SK-N-SH (cell line): Measurements from ENCODE around the gene MYH15. TPM values are rescaled to one million over a fixed set of nuclear protein-coding genes. Genes with fewer than 3 reads are reported as not detected.

Experiments
- CTCF ChIA-PET: fragments of 300-600, 350-600 bp; formaldehyde crosslinking; extraction: SDS; loops from one replicate; lab custom pipeline; 2021; lab: Yijun Ruan, JAX
- POLR2A ChIA-PET: fragments of 350-600 bp; sonication (Branson Sonifier 250); formaldehyde crosslinking; extraction: SDS; loops from one replicate; lab custom pipeline; 2020; ENCODE audit warnings: antibody characterized with exemption, inconsistent platforms; lab: Yijun Ruan, JAX
- DNase-seq: peaks from one replicate; pipeline ENCODE4 v3.0.0; 2012
- H2AFZ ChIP-seq: fragments of 200-600 bp; sonication (generic); 2 replicates; pipeline ENCODE4 v1.8.1; 2016; ENCODE audit warnings: antibody characterized with exemption, mild to moderate bottlenecking, low read depth
- H3F3A ChIP-seq: fragments of 200-600 bp; sonication (generic); replicated peaks from 2 replicates; pipeline ENCODE3; 2016; ENCODE audit warnings: antibody characterized with exemption, mild to moderate bottlenecking; ENCODE audit not compliant: insufficient read depth
- H3K27ac ChIP-seq, 2 experiments: fragments of 200-500 bp in 1 of 2; fragments of 200-600 bp in 1 of 2; sonication (Bioruptor generic) in 1 of 2; sonication (generic), shearing (Covaris generic) in 1 of 2; 2 replicates each; pipeline versions ENCODE4 v1.5.1 to v1.6.1; 2014 to 2016; ENCODE audit warnings: low read depth in 2 of 2, inconsistent platforms in 1 of 2, low read length in 1 of 2, mild to moderate bottlenecking in 1 of 2, mixed read lengths in 1 of 2
- H3K27me3 ChIP-seq: fragments of 200-600 bp; sonication (generic), shearing (Covaris generic); 2 replicates; pipeline ENCODE4 v1.6.1; 2016; ENCODE audit warnings: mixed run types; ENCODE audit not compliant: insufficient read depth
- H3K36me3 ChIP-seq, 2 experiments: fragments of 200-500 bp in 1 of 2; fragments of 200-600 bp in 1 of 2; sonication (Bioruptor generic) in 1 of 2; sonication (generic) in 1 of 2; replicated peaks in 1 of 2; 2 replicates each; pipeline versions ENCODE3 to v1.5.1; 2014 to 2016; ENCODE audit warnings: low read length in 1 of 2, mild to moderate bottlenecking in 1 of 2; ENCODE audit not compliant: insufficient read depth in 2 of 2, control insufficient read depth in 1 of 2
- H3K4me1 ChIP-seq, 2 experiments: fragments of 200-500 bp in 1 of 2; fragments of 200-600 bp in 1 of 2; sonication (Bioruptor generic) in 1 of 2; sonication (generic), shearing (Covaris generic) in 1 of 2; 2 replicates each; pipeline versions ENCODE4 v1.5.1 to v1.6.1; 2014 to 2016; ENCODE audit warnings: low read depth in 1 of 2, low read length in 1 of 2, mixed run types in 1 of 2; ENCODE audit not compliant: insufficient read depth in 2 of 2, control insufficient read depth in 1 of 2
- H3K4me2 ChIP-seq: fragments of 200-600 bp; sonication (generic), shearing (Covaris generic); 2 replicates; pipeline ENCODE4 v1.6.1; 2017; ENCODE audit warnings: mixed run types
- H3K4me3 ChIP-seq, 2 experiments: fragments of 200-500 bp in 1 of 2; fragments of 200-600 bp in 1 of 2; sonication (Bioruptor generic) in 1 of 2; sonication (generic), shearing (Covaris generic) in 1 of 2; 2 replicates each; pipeline versions ENCODE4 v1.5.1 to v1.8.1; 2014 to 2016; ENCODE audit warnings: low read depth in 2 of 2, inconsistent platforms in 1 of 2, low read length in 1 of 2, mild to moderate bottlenecking in 1 of 2, mixed read lengths in 1 of 2, moderate library complexity in 1 of 2
- H3K79me2 ChIP-seq: fragments of 200-600 bp; sonication (generic); 2 replicates; pipeline ENCODE4 v1.8.1; 2017; ENCODE audit warnings: mild to moderate bottlenecking; ENCODE audit not compliant: insufficient read depth
- H3K9ac ChIP-seq: fragments of 200-600 bp; sonication (generic); 2 replicates; pipeline ENCODE4 v1.6.1; 2017; ENCODE audit warnings: mixed run types
- H3K9me2 ChIP-seq: fragments of 200-600 bp; sonication (generic); 2 replicates; pipeline ENCODE4 v1.6.1; 2017; ENCODE audit warnings: mixed run types
- H3K9me3 ChIP-seq: fragments of 200-600 bp; sonication (generic); 2 replicates; pipeline ENCODE4 v1.6.1; 2017; ENCODE audit warnings: mixed run types, mild to moderate bottlenecking, moderate library complexity
- H4K20me1 ChIP-seq: fragments of 200-600 bp; sonication (generic); 2 replicates; pipeline ENCODE4 v1.6.1; 2017; ENCODE audit warnings: mild to moderate bottlenecking, mixed run types; ENCODE audit not compliant: insufficient read depth
- ELF1 ChIP-seq: IDR thresholded peaks from 2 replicates; pipeline ENCODE4 v1.4.0; 2012
- EP300 ChIP-seq, 2 experiments: IDR thresholded peaks; 2 replicates each; pipeline versions ENCODE4 v1.4.0 to v1.6.1; 2012; ENCODE audit warnings: borderline replicate concordance in 1 of 2, low read depth in 1 of 2, low read length in 1 of 2
- FOSL2 ChIP-seq: IDR thresholded peaks from 2 replicates; pipeline ENCODE4 v1.4.0; 2012; ENCODE audit warnings: low read depth, mild to moderate bottlenecking, moderate library complexity, borderline replicate concordance
- GABPA ChIP-seq: IDR thresholded peaks from 2 replicates; pipeline ENCODE4 v1.4.0; 2012; ENCODE audit warnings: low read depth, mild to moderate bottlenecking
- GATA2 ChIP-seq: sonication (generic); formaldehyde crosslinking; IDR thresholded peaks from 2 replicates; pipeline ENCODE4 v1.5.0; 2020; ENCODE audit warnings: mild to moderate bottlenecking, missing genetic modification reagents
- JUND ChIP-seq: IDR thresholded peaks from 2 replicates; pipeline ENCODE4 v1.4.0; 2012
- MAX ChIP-seq: IDR thresholded peaks from 2 replicates; pipeline ENCODE4 v1.4.0; 2012; ENCODE audit warnings: low read depth
- MXI1 ChIP-seq: IDR thresholded peaks from 2 replicates; pipeline ENCODE4 v1.6.1; 2012; ENCODE audit warnings: mild to moderate bottlenecking, low read depth, low read length, improper control_type of control experiment
- NRF1 ChIP-seq: IDR thresholded peaks from 2 replicates; pipeline ENCODE4 v1.6.1; 2012; ENCODE audit warnings: low read depth, mild to moderate bottlenecking, low read length
- RXRA ChIP-seq: IDR thresholded peaks from 2 replicates; pipeline ENCODE4 v1.4.0; 2012; ENCODE audit warnings: low read depth, mild to moderate bottlenecking, borderline replicate concordance
- SIN3A ChIP-seq: IDR thresholded peaks from 2 replicates; pipeline ENCODE4 v1.6.1; 2012; ENCODE audit warnings: low read depth, mild to moderate bottlenecking, low read length, moderate library complexity, borderline replicate concordance
- TCF12 ChIP-seq: IDR thresholded peaks from 2 replicates; pipeline ENCODE4 v1.4.0; 2012
- USF2 ChIP-seq: fragments of 150-350 bp; IDR thresholded peaks from 2 replicates; pipeline ENCODE4 v1.6.1; 2017; ENCODE audit warnings: antibody characterized with exemption, low read length, low read depth, borderline replicate concordance
- ZBTB33 ChIP-seq: IDR thresholded peaks from 2 replicates; pipeline ENCODE4 v1.4.0; 2012; ENCODE audit warnings: low read depth, borderline replicate concordance
- WGBS: methylation state at CpG from one replicate; pipeline ENCODE4 v1.1.6; 2017; ENCODE audit warnings: low lambda C conversion rate; 5-methylcytosine and 5-hydroxymethylcytosine counted together
- polyA plus RNA-seq, 3 experiments: library from polyadenylated mRNA; depleted of rRNA; stranded (reverse); fragments of >200 nt; gene quantifications; 2 replicates each; pipeline ENCODE4 v1.2.3, GENCODE V29; 2012
- TF ChIP-seq, protein P1 (sequence below): IDR thresholded peaks from 2 replicates; pipeline ENCODE4; 2012

MYH15 gene
- polyA plus RNA-seq, 1 of the 3 experiments (the other 2 are of a cell fraction): 2.1 TPM

- Histone ChIP-seq H3K36me3 (no peaks in the 10 kb centered on the region), H3K4me3 (no peak overlapping the region), H3K4me2 (no peak overlapping the region), H2AFZ (no peak overlapping the region), H4K20me1 (no peaks in the 10 kb centered on the region), H3K9me2 (no peaks in the 10 kb centered on the region), H3F3A (no peaks in the 10 kb centered on the region), H3K4me1 (peaks cover 0 to 10% of the 10 kb centered on the region in 2 experiments; a peak in 1 of 4 replicates), H3K27ac (no peak overlapping the region), H3K79me2 (no peaks in the 10 kb centered on the region), H3K27me3 (no peaks in the 10 kb centered on the region), H3K9me3 (no peaks in the 10 kb centered on the region), H3K9ac (no peak overlapping the region)
- TF ChIP-seq MAX (no peak), ZBTB33 (no peak), JUND (no peak), RXRA (no peak), NRF1 (no peak), GATA2 (CRISPR knock-in tag) (no peak), TCF12 (no peak), SIN3A (no peak), USF2 (no peak)
- TF ChIP-seq, protein P1, sequence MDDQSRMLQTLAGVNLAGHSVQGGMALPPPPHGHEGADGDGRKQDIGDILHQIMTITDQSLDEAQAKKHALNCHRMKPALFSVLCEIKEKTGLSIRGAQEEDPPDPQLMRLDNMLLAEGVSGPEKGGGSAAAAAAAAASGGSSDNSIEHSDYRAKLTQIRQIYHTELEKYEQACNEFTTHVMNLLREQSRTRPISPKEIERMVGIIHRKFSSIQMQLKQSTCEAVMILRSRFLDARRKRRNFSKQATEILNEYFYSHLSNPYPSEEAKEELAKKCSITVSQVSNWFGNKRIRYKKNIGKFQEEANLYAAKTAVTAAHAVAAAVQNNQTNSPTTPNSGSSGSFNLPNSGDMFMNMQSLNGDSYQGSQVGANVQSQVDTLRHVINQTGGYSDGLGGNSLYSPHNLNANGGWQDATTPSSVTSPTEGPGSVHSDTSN: no peak
- ChIA-PET POLR2A (no interaction called here), CTCF (interaction anchor here (1.1 kb wide), 1 partner anchor 9 kb away, joined by 3 read pairs; no protein-coding TSS in a partner anchor)
- WGBS: 81% methylated on average over 1 of the region's 1 CpG
- DNase-seq: no peak
Measured at GRCh38 chr3:108396336-108396735, 114.1 kb downstream of the MYH15 start.

- Histone ChIP-seq H3K4me3 (no peak overlapping the region), H3K27ac (no peak overlapping the region), H3K36me3 (no peaks in the 10 kb centered on the region), H3K4me2 (no peak overlapping the region), H2AFZ (no peak overlapping the region)
- CTCF ChIA-PET: no interaction called here
- TF ChIP-seq ELF1 (no peak), GATA2 (CRISPR knock-in tag) (no peak), FOSL2 (no peak), EP300 (IDR thresholded peaks at IDR 0.05; ENCODE audit: borderline replicate concordance in 1 of 2, low read depth in 1 of 2, low read length in 1 of 2) (no peak), GABPA (no peak), USF2 (no peak), MXI1 (no peak), JUND (no peak)
- TF ChIP-seq, protein P1: no peak
- TF ChIP-seq, all 33 proteins: peak for 0
- WGBS: 86% methylated on average over 3 of the region's 3 CpGs
- Histone ChIP-seq H3K79me2 (no peaks in the 10 kb centered on the region), H3K9ac (no peak overlapping the region), H3K27me3 (no peaks in the 10 kb centered on the region), H3K4me1 (peaks cover 0 to 10% of the 10 kb centered on the region in 2 experiments; a peak in 1 of 4 replicates), H3F3A (no peaks in the 10 kb centered on the region), H4K20me1 (no peaks in the 10 kb centered on the region), H3K9me2 (no peaks in the 10 kb centered on the region), H3K9me3 (no peaks in the 10 kb centered on the region)
- POLR2A ChIA-PET: no interaction called here
- DNase-seq: no peak
Measured at GRCh38 chr3:108394563-108394962, 115.8 kb downstream of the MYH15 start.
